HEK293 (cell line): ENCODE data around the gene HSP90AA1.
A peak's percentile ranks its signal among the peaks of the same experiment; 100 is the strongest.

Source experiments
- CTCF ChIA-PET: fragments of 350-600 bp; formaldehyde crosslinking; extraction: SDS; loops from one replicate; lab custom pipeline; 2021; ENCODE audit warnings: antibody characterized with exemption; lab: Yijun Ruan, JAX
- POLR2A ChIA-PET: fragments of 300-600 bp; formaldehyde crosslinking; extraction: SDS; loops from one replicate; lab custom pipeline; 2020; ENCODE audit warnings: antibody characterized with exemption, inconsistent platforms; lab: Yijun Ruan, JAX
- H3K27ac ChIP-seq: fragments of 200-500 bp; sonication (Bioruptor generic); 2 replicates; pipeline ENCODE4 v1.5.1; 2014; ENCODE audit warnings: low read depth, low read length, control low read depth, inconsistent platforms; ENCODE audit errors: extremely low read depth
- H3K36me3 ChIP-seq, 2 experiments: fragments of 200-500 bp in 1 of 2; sonication (Bioruptor generic) in 1 of 2; 1 replicate in 1 of 2; 2 replicates in 1 of 2; pipeline ENCODE4 v1.5.1; 2014 to 2017; ENCODE audit warnings: inconsistent platforms in 2 of 2, low read length in 2 of 2; ENCODE audit not compliant: control insufficient read depth in 2 of 2, insufficient read depth in 1 of 2
- H3K4me1 ChIP-seq: fragments of 200-500 bp; sonication (Bioruptor generic); 2 replicates; pipeline ENCODE4 v1.5.1; 2014; ENCODE audit warnings: mild to moderate bottlenecking, low read length, inconsistent platforms; ENCODE audit not compliant: control insufficient read depth, insufficient read depth
- H3K4me3 ChIP-seq: 2 replicates; pipeline ENCODE4 v1.5.1; 2011; ENCODE audit warnings: low read depth, mild to moderate bottlenecking, control low read depth, low read length, moderate library complexity
- H3K9me3 ChIP-seq: fragments of 200-500 bp; sonication (Bioruptor generic); 2 replicates; pipeline ENCODE4 v1.5.1; 2014; ENCODE audit warnings: low read depth, low read length, inconsistent platforms; ENCODE audit not compliant: control insufficient read depth, insufficient read depth
- BCL11B ChIP-seq: fragments of 450-650 bp; formaldehyde crosslinking; IDR thresholded peaks from 2 replicates; pipeline ENCODE4 v1.5.1; 2016; ENCODE audit warnings: low read depth, missing biosample characterization, missing genetic modification characterization
- GLIS1 ChIP-seq: fragments of 450-650 bp; formaldehyde crosslinking; IDR thresholded peaks from 2 replicates; pipeline ENCODE4 v1.5.1; 2016; ENCODE audit warnings: missing biosample characterization, missing genetic modification characterization
- KLF1 ChIP-seq: fragments of 450-650 bp; formaldehyde crosslinking; IDR thresholded peaks from 2 replicates; pipeline ENCODE4 v1.5.1; 2016; ENCODE audit warnings: missing biosample characterization, missing genetic modification characterization
- OSR2 ChIP-seq: fragments of 450-650 bp; formaldehyde crosslinking; IDR thresholded peaks from 2 replicates; pipeline ENCODE4 v1.5.1; 2016; ENCODE audit warnings: missing biosample characterization, missing genetic modification characterization
- ZBTB49 ChIP-seq: fragments of 450-650 bp; formaldehyde crosslinking; IDR thresholded peaks from 2 replicates; pipeline ENCODE4 v1.5.1; 2016; ENCODE audit warnings: missing biosample characterization, missing genetic modification characterization, low read depth
- ZNF138 ChIP-seq: fragments of 450-650 bp; formaldehyde crosslinking; IDR thresholded peaks from 2 replicates; pipeline ENCODE4 v1.5.1; 2016; ENCODE audit warnings: missing biosample characterization, missing genetic modification characterization, borderline replicate concordance
- ZNF140 ChIP-seq: fragments of 450-650 bp; formaldehyde crosslinking; IDR thresholded peaks from 2 replicates; pipeline ENCODE4 v1.5.1; 2016; ENCODE audit warnings: missing biosample characterization, missing genetic modification characterization
- ZNF146 ChIP-seq: fragments of 450-650 bp; formaldehyde crosslinking; IDR thresholded peaks from 2 replicates; pipeline ENCODE4 v1.5.1; 2016; ENCODE audit warnings: missing biosample characterization, missing genetic modification characterization
- ZNF155 ChIP-seq: fragments of 450-650 bp; formaldehyde crosslinking; IDR thresholded peaks from 2 replicates; pipeline ENCODE4 v1.5.1; 2016; ENCODE audit warnings: missing biosample characterization, missing genetic modification characterization
- ZNF292 ChIP-seq: fragments of 450-650 bp; formaldehyde crosslinking; IDR thresholded peaks from 2 replicates; pipeline ENCODE4 v1.5.1; 2016; ENCODE audit warnings: low read depth, missing biosample characterization, missing genetic modification characterization, borderline replicate concordance
- ZNF350 ChIP-seq: fragments of 450-650 bp; formaldehyde crosslinking; IDR thresholded peaks from 2 replicates; pipeline ENCODE4 v1.5.0; 2017; ENCODE audit warnings: missing biosample characterization, mild to moderate bottlenecking, missing genetic modification characterization
- ZNF449 ChIP-seq: fragments of 450-650 bp; formaldehyde crosslinking; IDR thresholded peaks from 2 replicates; pipeline ENCODE4 v1.5.1; 2017; ENCODE audit warnings: missing biosample characterization, mild to moderate bottlenecking, missing genetic modification characterization, moderate library complexity
- ZNF596 ChIP-seq: fragments of 450-650 bp; IDR thresholded peaks from 2 replicates; pipeline ENCODE4 v1.5.0; 2018; ENCODE audit warnings: missing biosample characterization, mild to moderate bottlenecking, missing genetic modification characterization, moderate library complexity
- ZNF629 ChIP-seq: fragments of 450-650 bp; formaldehyde crosslinking; IDR thresholded peaks from 2 replicates; pipeline ENCODE4 v1.5.1; 2017; ENCODE audit warnings: missing biosample characterization, missing genetic modification characterization
- ZNF768 ChIP-seq: fragments of 450-650 bp; formaldehyde crosslinking; IDR thresholded peaks from 2 replicates; pipeline ENCODE4 v1.5.1; 2018; ENCODE audit warnings: missing biosample characterization, mild to moderate bottlenecking, missing genetic modification characterization

Gene HSP90AA1

DNA sequence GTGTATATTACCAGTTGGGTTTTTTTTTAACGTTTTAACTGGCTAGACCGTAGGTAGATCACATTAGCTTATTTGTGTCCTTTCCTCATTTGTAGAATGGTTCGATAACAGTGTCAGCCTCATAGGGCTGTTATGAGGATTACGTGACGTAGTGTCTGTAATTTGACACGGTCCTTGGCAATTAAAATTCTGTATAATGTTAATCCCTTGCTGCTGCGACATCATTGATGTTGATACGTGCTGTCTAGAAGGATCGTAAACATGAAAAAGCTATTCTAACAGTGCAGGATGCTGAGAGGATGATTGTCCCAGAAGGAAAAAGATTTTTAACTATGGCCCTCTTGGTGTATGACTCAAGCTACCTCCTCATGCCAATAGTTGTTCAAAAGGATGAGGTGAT lies 50.9 kb downstream of the HSP90AA1 start (continued):
- TF ChIP-seq ZBTB49 (tag by site-specific recombination) (no peak), BCL11B (tag by site-specific recombination) (peak; percentile 76; the same call in 1 of the 2 replicates)

GRCh38 chr14:102034301-102034700 lies 52.5 kb downstream of the HSP90AA1 start:
- Histone ChIP-seq H3K27ac (no peak overlapping the region), H3K4me3 (no peak overlapping the region), H3K36me3 (peaks cover 82 to 93% of the 10 kb centered on the region in 2 experiments), H3K9me3 (no peaks in the 10 kb centered on the region), H3K4me1 (no peaks in the 10 kb centered on the region)
- TF ChIP-seq GLIS1 (tag by site-specific recombination): no peak
- no peak for TF ChIP-seq ZNF138 (tag by site-specific recombination)
- no peak for TF ChIP-seq ZNF449 (tag by site-specific recombination)
- TF ChIP-seq ZNF596 (tag by site-specific recombination): no peak
- TF ChIP-seq KLF1 (tag by site-specific recombination): no peak
- no peak for TF ChIP-seq ZNF768
- TF ChIP-seq ZNF292 (tag by site-specific recombination): no peak
- no peak for TF ChIP-seq OSR2 (tag by site-specific recombination)
- no peak for TF ChIP-seq ZNF629 (tag by site-specific recombination)
- no peak for TF ChIP-seq ZNF146 (tag by site-specific recombination)
- no peak for TF ChIP-seq ZNF155 (tag by site-specific recombination)
- TF ChIP-seq ZNF140 (tag by site-specific recombination): no peak
- ChIA-PET CTCF (no interaction called here), POLR2A (no interaction called here)

GRCh38 chr14:102033241-102033640 lies 53.6 kb downstream of the HSP90AA1 start:
- CTCF ChIA-PET: no interaction called here
- no peak for TF ChIP-seq ZNF350 (tag by site-specific recombination)
- TF ChIP-seq, all 188 proteins: peak for 0
- Histone ChIP-seq H3K4me3 (no peak overlapping the region), H3K4me1 (no peaks in the 10 kb centered on the region), H3K36me3 (peaks cover 84 to 93% of the 10 kb centered on the region in 2 experiments), H3K27ac (no peak overlapping the region), H3K9me3 (no peaks in the 10 kb centered on the region)
- POLR2A ChIA-PET: interaction anchor here (0.5 kb wide), 1 partner anchor 186 kb away, joined by 5 read pairs; no protein-coding TSS in a partner anchor
